ENCODE measurements around the gene ZBTB22.
"Not testable (repeated sequence)": the region's sequence is repeated elsewhere in the genome, so short reads cannot be mapped to it uniquely, and the experiment has no call there.

The ZBTB22 gene

GRCh38 chr6:33301877-33302276 is 15.7 kb downstream of the ZBTB22 start:
- no peak for DNase-seq (ENCODE audit: low read depth)

GRCh38 chr6:33299237-33299944 is 18.2 kb downstream of the ZBTB22 start:
- peak; percentile 91 for DNase-seq (ENCODE audit: low read depth)

- peak; percentile 48 for DNase-seq (ENCODE audit: low read depth)
These were observed 18.7 kb downstream of the ZBTB22 start, which contains the start of gene RGL2 for GRCh38 chr6:33298773-33299236. Gene RGL2 (minus strand): TSS chr6:33298942. CDS start chr6:33298610, 332 bp downstream.

- no peak for DNase-seq (ENCODE audit: low read depth)
These were observed 19.4 kb downstream of the ZBTB22 start for GRCh38 chr6:33297956-33298772.

- DNase-seq (ENCODE audit: low read depth): no peak
These were observed 20.1 kb downstream of the ZBTB22 start for GRCh38 chr6:33297406-33297955.

GRCh38 chr6:33296797-33297405 is 20.6 kb downstream of the ZBTB22 start:
- DNase-seq (ENCODE audit: low read depth): no peak

GRCh38 chr6:33295621-33296369 is 21.7 kb downstream of the ZBTB22 start:
- DNase-seq (ENCODE audit: low read depth): no peak

- DNase-seq (ENCODE audit: low read depth): no peak
These were observed 23.3 kb downstream of the ZBTB22 start for GRCh38 chr6:33294086-33294823.

GRCh38 chr6:33292996-33293682 is 24.4 kb downstream of the ZBTB22 start:
- DNase-seq (ENCODE audit: low read depth): no peak

- no peak for DNase-seq (ENCODE audit: low read depth)
These were observed 27.1 kb downstream of the ZBTB22 start for GRCh38 chr6:33290459-33290858.

GRCh38 chr6:33289784-33290315 is 27.7 kb downstream of the ZBTB22 start:
- DNase-seq (ENCODE audit: low read depth): no peak

GRCh38 chr6:33288921-33289783 is 28.4 kb downstream of the ZBTB22 start, which contains the start of the genes PFDN6 and WDR46:
Gene PFDN6 (plus strand): TSS chr6:33289601. CDS start chr6:33289857, 256 bp downstream.
Gene WDR46 (minus strand): TSS chr6:33289239. CDS start chr6:33289170, 69 bp downstream.
- peak; percentile 78 for DNase-seq (ENCODE audit: low read depth)

- no peak for DNase-seq (ENCODE audit: low read depth)
These were observed 29.2 kb downstream of the ZBTB22 start for GRCh38 chr6:33288141-33288920.

- no peak for DNase-seq (ENCODE audit: low read depth)
These were observed 30.3 kb downstream of the ZBTB22 start for GRCh38 chr6:33286946-33287914.

- not testable (repeated sequence) for DNase-seq (ENCODE audit: low read depth)
These were observed 32.3 kb downstream of the ZBTB22 start for GRCh38 chr6:33285214-33285613.

GRCh38 chr6:33280539-33280938 is 37.0 kb downstream of the ZBTB22 start:
- no peak for DNase-seq (ENCODE audit: low read depth)
